ENCODE results near the gene ADGRB2.

Gene ADGRB2

GRCh38 chr1:31795096-31795675 lies 31.0 kb upstream of the ADGRB2 start:
- Histone ChIP-seq H3K9me3 (ENCODE audit: control insufficient read depth, insufficient read depth, low read depth, low read length) (no peaks in the 10 kb centered on the region), H3K4me1 (ENCODE audit: control insufficient read depth, insufficient read depth, low read length) (no peaks in the 10 kb centered on the region), H3K4me3 (ENCODE audit: low read depth, low read length) (no peak overlapping the region), H3K36me3 (ENCODE audit: control insufficient read depth in 2 of 2, insufficient read depth in 1 of 2, low read length in 2 of 2) (no peaks in the 10 kb centered on the region), H3K27ac (ENCODE audit: extremely low read depth, low read depth, low read length) (no peak overlapping the region)
- ChIA-PET POLR2A (no interaction called here), CTCF (interaction anchor here (0.8 to 1.1 kb wide), 2 partner anchors 169 to 246 kb away, joined by 4 read pairs; no protein-coding TSS in a partner anchor)
- TF ChIP-seq ZNF510 (tag by site-specific recombination; IDR thresholded peaks at IDR 0.05; ENCODE audit: insufficient replicate concordance) (no peak), ZBTB11 (tag by site-specific recombination; conservative IDR thresholded peaks at IDR 0.05; ENCODE audit: low read depth) (no peak), ZNF184 (tag by site-specific recombination; IDR thresholded peaks at IDR 0.05) (no peak), ZNF501 (tag by site-specific recombination; IDR thresholded peaks at IDR 0.05) (no peak)

GRCh38 chr1:31793586-31794285 lies 29.6 kb upstream of the ADGRB2 start:
- H3K36me3 ChIP-seq (ENCODE audit: control insufficient read depth in 2 of 2, insufficient read depth in 1 of 2, low read length in 2 of 2): no peaks in the 10 kb centered on the region
- ChIA-PET POLR2A (no interaction called here), CTCF (no interaction called here)
- H3K4me1 ChIP-seq (ENCODE audit: control insufficient read depth, insufficient read depth, low read length): no peaks in the 10 kb centered on the region
- no peak overlapping the region for H3K4me3 ChIP-seq (ENCODE audit: low read depth, low read length)
- no peaks in the 10 kb centered on the region for H3K9me3 ChIP-seq (ENCODE audit: control insufficient read depth, insufficient read depth, low read depth, low read length)
- H3K27ac ChIP-seq (ENCODE audit: extremely low read depth, low read depth, low read length): no peak overlapping the region
- TF ChIP-seq ZNF214 (tag by site-specific recombination; IDR thresholded peaks at IDR 0.05; ENCODE audit: borderline replicate concordance): no peak
- TF ChIP-seq SP2 (tag by site-specific recombination; IDR thresholded peaks at IDR 0.05): no peak
- TF ChIP-seq ZNF391 (tag by site-specific recombination; IDR thresholded peaks at IDR 0.05; ENCODE audit: borderline replicate concordance, low read depth): no peak

DNA sequence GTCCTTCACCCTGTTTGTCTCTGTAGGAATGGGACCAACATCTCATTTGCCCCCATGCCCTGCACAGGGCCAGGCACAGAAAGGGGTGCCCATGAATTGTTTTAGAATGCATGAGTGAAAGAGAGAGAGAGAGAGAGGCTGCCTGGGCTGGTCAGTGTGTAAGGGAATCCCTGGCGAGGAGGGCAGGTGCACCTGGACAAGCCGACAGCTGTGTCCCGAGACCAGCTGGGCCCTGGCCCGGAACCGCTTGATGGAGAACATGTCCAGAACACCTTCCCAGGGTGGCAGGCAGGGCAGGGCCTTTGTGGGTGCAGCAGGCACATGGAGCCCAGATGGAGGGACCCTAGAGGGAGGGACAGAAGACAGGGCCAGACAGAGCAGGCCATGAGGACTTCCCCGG lies 28.9 kb upstream of the ADGRB2 start:
- ChIA-PET POLR2A (no interaction called here), CTCF (interaction anchor here (5.1 to 5.4 kb wide), 2 partner anchors 129 to 170 kb away, joined by 33 to 99 read pairs; no protein-coding TSS in a partner anchor)
- Histone ChIP-seq H3K36me3 (ENCODE audit: control insufficient read depth in 2 of 2, insufficient read depth in 1 of 2, low read length in 2 of 2) (no peaks in the 10 kb centered on the region), H3K4me3 (ENCODE audit: low read depth, low read length) (no peak overlapping the region), H3K9me3 (ENCODE audit: control insufficient read depth, insufficient read depth, low read depth, low read length) (no peaks in the 10 kb centered on the region), H3K27ac (ENCODE audit: extremely low read depth, low read depth, low read length) (no peak overlapping the region), H3K4me1 (ENCODE audit: control insufficient read depth, insufficient read depth, low read length) (no peaks in the 10 kb centered on the region)
- TF ChIP-seq ZFP69B (tag by site-specific recombination; IDR thresholded peaks at IDR 0.05) (no peak), ZNF785 (tag by site-specific recombination; IDR thresholded peaks at IDR 0.05) (no peak)

DNA sequence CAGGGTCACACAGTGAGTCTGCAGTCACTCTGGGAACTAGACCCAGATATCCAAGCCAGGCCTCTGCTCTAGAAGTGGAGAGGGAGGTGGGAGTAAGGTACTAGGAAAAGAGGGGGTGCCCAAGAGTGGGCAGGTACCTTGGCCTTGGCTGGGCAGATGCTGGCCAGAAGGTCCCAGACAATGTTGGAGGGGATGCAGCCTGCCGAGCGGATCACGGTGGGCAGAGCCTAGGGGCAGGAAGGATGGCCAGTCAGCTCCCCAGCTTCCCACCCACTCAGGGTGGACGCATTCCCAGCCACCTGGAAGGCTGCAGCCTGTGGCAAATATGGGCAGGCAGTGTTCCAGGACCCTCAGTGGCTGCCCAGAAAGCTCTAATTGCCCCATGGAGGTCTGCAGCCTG lies 28.4 kb upstream of the ADGRB2 start:
- CTCF ChIA-PET: interaction anchor here (5.1 to 5.4 kb wide), 2 partner anchors 128 to 171 kb away, joined by 33 to 99 read pairs; no protein-coding TSS in a partner anchor
- no peaks in the 10 kb centered on the region for H3K9me3 ChIP-seq (ENCODE audit: control insufficient read depth, insufficient read depth, low read depth, low read length)
- no peaks in the 10 kb centered on the region for H3K4me1 ChIP-seq (ENCODE audit: control insufficient read depth, insufficient read depth, low read length)
- no peak overlapping the region for H3K27ac ChIP-seq (ENCODE audit: extremely low read depth, low read depth, low read length)
- H3K4me3 ChIP-seq (ENCODE audit: low read depth, low read length): no peak overlapping the region
- no peak for TF ChIP-seq ZNF777 (tag by site-specific recombination; IDR thresholded peaks at IDR 0.05; ENCODE audit: borderline replicate concordance)
- TF ChIP-seq HOXD13 (CRISPR knock-in tag; IDR thresholded peaks at IDR 0.05; ENCODE audit: borderline replicate concordance): no peak
- TF ChIP-seq MYNN (tag by site-specific recombination; IDR thresholded peaks at IDR 0.05; ENCODE audit: borderline replicate concordance): no peak
- no peak for TF ChIP-seq ZNF658 (tag by site-specific recombination; IDR thresholded peaks at IDR 0.05)
- no peak for TF ChIP-seq HOXA7 (CRISPR knock-in tag; IDR thresholded peaks at IDR 0.05; ENCODE audit: borderline replicate concordance)
- no peak for TF ChIP-seq ZNF776 (tag by site-specific recombination; IDR thresholded peaks at IDR 0.05; ENCODE audit: borderline replicate concordance)
- no peak for TF ChIP-seq OSR2 (tag by site-specific recombination; IDR thresholded peaks at IDR 0.05)
- POLR2A ChIA-PET: no interaction called here
- no peaks in the 10 kb centered on the region for H3K36me3 ChIP-seq (ENCODE audit: control insufficient read depth in 2 of 2, insufficient read depth in 1 of 2, low read length in 2 of 2)
